ENCODE measurements around the gene SLX4.
"Not testable (repeated sequence)": the region's sequence is repeated elsewhere in the genome, so short reads cannot be mapped to it uniquely, and the experiment has no call there.

Gene SLX4

GRCh38 chr16:3640632-3641501 is 29.5 kb upstream of the SLX4 start:
- no peak for DNase-seq

DNA sequence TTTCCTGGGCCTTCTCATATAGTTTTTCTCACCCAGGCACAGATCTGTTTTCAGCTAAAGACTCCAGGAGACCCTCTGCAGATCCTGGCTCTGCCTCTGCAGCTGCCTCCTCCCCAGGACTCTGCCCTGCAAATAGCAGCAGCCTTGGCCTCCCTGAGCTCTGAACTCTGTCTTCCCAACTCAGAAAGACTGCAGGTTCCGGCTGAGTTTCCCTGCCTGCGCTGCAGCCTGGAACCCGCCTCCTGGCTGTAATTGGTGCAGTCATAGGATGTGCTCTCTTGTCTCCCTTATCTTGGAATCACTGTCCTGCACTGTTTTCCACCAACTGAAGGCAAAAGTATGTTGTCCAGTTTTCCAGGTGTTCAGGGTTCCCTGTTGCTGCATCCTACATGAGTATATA is 28.8 kb upstream of the SLX4 start:
- no peak for DNase-seq

DNA sequence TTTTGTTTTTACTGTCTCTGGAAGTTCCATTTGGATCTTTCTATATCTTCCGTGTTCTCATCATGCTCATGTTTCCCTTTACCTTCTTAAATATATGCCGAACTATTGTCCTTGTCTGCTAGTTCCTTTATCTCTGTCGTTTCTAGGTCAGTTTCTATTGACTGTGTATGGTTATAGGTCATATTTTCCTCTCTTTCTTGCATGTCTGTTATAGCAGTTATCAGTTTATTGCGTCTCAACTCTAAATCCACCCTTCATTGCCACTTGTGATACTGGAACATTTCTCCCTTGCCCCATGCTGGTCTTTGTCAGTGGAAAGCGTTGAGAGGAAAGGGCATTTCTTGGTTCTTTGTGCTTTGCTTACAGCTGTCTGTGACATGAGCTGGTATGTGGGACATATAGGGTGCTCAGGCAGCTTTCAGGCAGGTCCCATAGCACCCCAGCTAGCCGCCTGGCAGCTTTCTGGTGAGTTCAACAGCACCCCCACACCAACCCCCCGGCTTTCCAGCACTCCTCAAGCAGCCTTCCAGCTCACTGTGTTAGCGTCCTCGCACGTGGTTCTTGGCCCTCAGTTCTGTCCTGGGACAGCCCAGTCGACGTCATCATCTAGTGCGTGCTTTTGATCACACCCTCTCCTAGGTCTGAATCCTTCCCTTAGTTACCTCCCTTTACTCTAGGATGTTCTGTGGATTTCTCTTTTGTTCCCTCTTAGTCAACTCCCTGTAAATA is 27.7 kb upstream of the SLX4 start:
- DNase-seq, result no peak

DNA sequence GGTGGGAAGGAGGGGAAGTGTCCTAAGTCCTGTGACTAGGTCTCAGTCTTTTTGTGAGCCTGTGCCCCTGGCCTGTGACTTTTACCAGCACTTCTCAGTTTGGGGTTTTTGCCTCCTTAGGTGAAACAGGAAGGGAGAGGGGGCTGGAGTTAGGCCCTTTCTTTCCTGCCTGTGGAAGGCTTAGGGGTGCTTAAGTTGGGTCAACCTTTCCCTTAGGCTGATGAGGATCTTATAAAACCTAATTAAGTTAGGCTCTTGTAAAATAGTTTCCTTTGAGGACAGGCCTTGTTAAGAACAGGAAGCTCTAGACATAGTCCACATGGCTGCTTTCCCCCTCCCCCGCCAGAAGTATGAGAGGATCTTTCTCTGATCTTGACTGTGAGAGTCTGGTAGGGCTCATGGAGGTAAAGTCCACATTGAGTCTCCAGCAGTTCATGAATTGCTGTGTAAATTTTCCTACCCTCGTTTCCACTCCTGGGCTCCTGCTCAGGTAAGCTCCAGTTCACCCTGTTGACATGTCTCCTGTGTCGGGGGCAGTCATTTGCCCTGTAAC is 26.0 kb upstream of the SLX4 start:
- DNase-seq, result no peak

DNA sequence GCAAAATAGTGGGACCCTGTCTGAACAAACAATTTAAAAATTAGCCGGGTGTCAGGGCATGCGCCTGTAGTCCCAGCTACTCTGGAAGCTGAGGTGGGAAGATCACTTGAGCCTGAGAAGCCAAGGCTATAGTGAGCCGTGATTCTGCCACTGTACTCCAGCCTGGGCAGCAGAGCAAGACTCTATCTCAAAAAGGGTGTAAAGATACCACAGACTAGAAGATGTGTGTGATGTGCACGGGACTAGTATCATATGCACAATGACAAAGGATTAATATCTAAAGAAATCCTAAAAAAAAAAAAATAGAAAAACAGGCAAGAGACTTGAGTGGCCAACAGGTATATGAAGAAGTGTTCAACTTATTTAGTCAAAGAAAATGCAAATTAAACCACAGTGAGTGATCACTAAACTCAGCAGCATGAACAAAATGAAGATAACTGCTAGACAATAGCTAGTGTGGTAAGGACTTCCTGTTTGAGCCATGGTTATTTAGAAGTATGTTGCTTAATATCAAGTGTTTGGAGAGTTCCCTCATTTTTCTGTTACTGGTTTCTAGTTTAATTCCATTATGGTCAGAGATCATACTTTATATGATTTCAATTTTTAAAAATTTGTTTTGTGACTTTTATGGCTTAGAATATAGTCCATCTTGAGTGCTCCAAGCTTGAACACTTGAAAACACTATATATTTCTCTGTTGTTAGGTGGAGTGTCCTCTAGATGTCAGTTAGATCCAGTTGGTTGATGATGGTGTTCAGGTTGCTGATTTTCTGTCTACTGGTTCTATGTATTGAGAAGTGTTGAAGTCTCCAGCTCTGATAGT is 14.7 kb upstream of the SLX4 start:
- DNase-seq, result no peak

DNA sequence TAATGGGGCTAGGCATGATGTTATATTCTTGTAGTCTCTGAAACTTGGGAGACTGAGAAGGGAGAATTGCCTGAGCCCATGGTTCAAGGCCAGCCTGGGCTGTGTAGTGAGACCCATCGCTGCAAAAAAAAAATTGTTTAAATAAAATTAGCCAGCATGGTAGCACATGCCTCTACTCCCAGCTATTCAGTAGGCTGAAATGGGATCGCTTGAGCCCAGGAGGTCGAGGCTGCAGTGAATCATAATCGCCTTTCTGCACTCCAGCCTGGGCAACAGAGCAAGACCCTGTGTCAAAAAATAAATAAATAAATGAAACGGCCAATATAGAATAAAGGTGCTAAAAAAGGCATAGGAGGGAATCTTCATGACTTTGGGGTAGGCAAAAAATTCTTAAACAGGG is 13.9 kb upstream of the SLX4 start:
- no peak for DNase-seq

GRCh38 chr16:3623642-3624041 is 12.2 kb upstream of the SLX4 start:
- no peak for DNase-seq

GRCh38 chr16:3618769-3619141 is 7.3 kb upstream of the SLX4 start:
- no peak for DNase-seq

DNA sequence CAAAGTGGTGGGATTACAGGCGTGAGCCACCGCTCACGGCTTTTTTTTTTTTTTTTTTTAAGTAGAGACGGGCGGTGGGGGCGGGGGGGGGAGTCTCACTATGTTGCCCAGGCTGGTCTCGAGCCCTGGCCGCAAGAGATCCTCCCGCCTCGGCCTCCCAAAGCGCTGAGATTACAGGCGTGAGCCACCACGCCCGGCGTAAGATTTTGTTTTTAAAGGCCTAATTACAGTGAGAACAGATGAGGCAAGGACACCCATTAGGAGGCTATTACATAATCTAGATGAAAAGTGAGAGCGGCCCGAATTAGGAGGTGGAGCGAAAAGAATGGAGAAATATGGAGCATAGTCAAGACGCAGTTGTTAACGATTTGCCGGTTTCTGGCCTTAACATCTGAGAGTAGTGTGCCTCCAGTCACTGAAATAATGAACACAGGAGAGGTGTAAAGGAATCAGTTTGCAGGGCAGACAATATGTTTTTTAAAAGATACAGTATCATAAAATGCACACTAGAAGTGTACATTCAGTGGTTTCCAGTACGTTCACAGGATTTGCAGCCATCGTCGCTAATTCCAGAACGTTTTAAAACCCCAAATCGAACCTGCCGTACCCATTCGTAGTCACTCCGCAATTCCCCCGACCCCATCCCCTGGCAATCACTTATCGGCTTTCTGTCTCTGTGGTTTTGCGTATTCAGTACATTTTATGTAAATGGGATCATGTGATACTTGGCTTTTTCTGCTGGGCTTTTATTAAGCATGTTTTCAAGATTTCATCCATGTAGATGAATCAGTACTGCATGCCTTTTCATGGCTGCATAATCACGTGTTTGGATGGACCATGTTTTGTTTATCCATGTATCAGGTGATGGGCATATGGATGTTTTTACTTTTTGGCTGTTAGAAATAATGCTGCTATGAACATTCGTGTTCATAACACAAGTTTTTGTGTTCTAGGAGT is 1.4 kb upstream of the SLX4 start:
- DNase-seq, result no peak

- no peak for DNase-seq
These were observed 684 bp downstream of the SLX4 start for GRCh38 chr16:3610698-3611145.

DNA sequence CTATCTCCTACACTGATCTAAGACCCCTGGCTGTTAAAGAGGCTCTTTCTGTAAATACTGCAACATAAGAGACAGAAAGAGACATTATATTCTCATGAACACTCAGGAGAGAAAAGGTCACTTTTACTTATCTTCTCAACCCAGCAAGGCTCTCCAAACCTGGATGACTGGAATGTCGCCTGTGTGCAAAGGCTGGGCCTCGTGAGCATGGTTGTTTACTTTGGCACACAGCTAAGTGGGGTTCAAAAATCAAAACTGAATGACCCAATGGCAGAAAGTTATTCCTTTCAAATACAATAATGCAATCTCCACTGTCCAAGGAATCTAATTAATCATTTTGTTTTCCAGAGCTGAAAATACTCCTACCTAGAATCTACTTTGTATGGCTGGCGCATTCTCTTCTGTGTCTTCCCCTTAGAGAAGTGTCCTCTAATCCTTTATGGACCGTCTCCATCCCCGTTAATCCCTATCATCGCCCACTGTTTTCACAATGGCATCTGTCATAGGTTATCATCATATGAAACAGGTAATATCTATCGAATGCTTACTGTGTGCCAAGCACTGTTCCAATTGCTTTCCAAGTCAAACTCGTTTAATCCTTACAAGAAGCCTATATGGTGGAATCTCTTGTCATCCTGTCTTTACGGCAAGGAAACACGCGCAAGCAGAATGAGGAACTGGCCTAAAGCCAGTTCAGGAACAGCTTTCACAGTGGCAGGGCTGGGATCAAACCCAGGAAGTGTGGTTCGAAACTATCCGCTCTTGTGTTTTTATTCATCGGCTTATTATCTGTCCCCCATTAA is 1.3 kb downstream of the SLX4 start:
- DNase-seq, result no peak

DNA sequence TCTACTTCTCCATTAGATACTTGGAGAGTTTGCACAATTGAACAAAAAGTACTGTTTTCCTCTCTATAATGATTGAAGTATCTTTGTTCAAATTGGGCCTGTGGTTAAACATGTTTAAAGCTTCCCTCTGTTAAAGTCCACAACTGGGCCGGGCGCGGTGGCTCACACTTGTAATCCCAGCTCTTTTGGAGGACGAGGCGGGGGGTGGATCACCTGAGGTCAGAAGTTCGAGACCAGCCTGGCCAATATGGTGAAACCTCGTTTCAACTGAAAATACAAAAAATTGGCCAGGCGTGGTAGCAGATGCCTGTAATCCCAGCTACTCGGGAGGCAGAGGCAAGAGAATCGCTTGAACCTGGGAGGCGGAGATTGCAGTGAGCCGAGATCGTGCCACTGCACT is 2.4 kb downstream of the SLX4 start:
- DNase-seq, result not testable (repeated sequence)

- no peak for DNase-seq
These were observed 3.3 kb downstream of the SLX4 start for GRCh38 chr16:3608069-3608468.

- DNase-seq, result no peak
These were observed 3.8 kb downstream of the SLX4 start for GRCh38 chr16:3607634-3608033.

DNA sequence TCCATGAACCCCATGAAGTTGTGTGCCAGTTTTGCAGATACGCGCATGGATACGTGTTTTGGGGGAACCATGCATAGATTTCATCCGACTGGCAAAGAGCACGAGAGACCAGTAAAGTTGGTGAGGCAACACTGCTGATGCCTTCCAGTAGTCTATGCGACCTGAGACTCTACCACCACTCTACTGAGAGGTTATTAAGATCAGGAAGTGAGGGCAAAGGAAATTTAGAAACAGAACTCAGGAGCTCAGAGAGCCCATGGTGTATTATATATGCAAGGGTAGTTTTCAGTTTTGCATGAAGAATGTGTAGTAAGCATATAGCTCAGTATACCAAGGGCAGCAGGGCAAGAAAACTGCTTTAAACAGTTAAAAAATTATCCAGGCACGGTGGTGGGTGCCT is 4.2 kb downstream of the SLX4 start:
- no peak for DNase-seq

DNA sequence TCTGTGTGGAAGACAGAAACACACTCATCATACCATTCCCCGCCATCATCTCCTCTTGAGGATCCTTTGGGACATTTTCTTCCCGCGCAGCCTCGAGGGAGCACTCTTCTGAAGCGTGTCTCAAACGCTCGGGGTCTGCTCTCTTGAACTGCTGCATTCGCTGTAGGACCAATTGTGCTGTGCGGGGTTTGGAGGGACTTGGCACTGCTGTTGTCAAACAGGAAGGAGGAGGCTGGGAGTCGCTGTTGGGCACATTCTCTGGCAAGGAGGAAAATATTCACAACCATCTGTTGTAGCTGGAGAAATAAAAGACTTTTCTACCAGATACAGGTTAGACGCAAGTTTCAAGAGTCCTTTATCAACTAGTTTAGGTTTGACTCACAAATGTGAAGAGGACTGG is 5.0 kb downstream of the SLX4 start:
- no peak for DNase-seq

GRCh38 chr16:3602320-3602653 is 9.1 kb downstream of the SLX4 start:
- DNase-seq, result no peak

DNA sequence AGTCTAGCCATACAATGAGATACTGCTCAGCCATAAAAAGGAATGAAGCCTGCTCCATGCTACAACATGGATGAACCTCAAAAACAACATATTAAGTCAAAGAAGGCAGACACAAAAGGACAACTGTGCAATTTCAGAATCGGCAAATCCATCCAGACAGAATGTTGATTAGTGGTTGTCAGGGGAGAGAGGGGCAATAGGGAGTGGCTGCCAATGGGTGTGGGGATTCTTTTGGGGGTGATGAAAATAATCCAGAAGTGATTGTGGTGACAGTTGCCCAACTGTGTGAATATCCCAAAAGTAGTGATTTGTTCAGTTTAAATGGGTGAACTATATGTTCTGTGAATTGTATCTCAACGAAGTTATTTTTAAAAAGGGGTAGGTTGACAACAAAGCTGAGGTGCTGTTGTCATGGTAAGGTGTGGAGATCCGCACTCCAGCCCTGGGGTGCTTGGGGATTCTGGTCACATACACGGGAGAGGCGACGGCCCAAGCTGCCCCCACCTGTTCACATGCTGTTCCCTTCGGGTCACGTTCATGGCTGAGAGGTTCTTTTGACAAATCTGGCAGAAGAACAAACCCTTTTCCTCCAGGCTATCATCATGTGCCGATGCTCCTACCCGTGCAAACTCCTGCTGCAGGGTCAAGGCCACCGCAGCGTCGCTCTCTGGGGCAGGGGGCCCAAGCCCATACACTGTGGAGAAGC is 9.6 kb downstream of the SLX4 start:
- DNase-seq, result no peak

- DNase-seq, result no peak
These were observed 11.5 kb downstream of the SLX4 start for GRCh38 chr16:3599922-3600321.

- no peak for DNase-seq
These were observed 12.3 kb downstream of the SLX4 start for GRCh38 chr16:3599121-3599520.

DNA sequence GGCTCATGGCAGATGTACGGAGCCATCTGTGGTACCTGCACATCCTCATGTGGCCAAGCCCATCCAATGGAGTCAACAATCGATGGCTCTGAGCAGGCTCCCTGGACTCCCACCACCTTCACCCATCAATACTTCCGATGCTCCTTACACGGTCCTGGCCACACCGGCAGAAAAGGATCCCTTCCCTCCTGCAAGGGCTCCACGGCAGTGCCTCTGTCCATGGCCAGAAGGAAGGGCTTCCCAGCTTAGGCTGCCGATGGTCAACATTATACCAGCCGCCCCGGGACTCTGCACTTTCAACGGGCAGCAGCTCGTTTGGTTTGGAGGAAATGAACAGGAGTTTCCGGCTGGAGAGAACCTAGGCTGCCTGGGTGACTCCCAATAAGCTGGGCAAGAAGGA is 13.2 kb downstream of the SLX4 start:
- no peak for DNase-seq

Measured in eye (tissue), 1 donor.